ENCODE results near the gene PROM1. TPM values are rescaled to one million over a fixed set of nuclear protein-coding genes. Genes with fewer than 3 reads are reported as not detected.

Gene PROM1
- total RNA-seq, 1 experiment from 2014 or later = 196 TPM

GRCh38 chr4:16118090-16118489 lies 34.3 kb upstream of the PROM1 start:
- no peak overlapping the region for H3K4me3 ChIP-seq (ENCODE audit: low read depth, low read length)
- POLR2A ChIA-PET = no interaction called here
- no peaks in the 10 kb centered on the region for H3K9me3 ChIP-seq
- no peaks in the 10 kb centered on the region for H3K27me3 ChIP-seq (replicated peaks; ENCODE audit: control insufficient read depth, insufficient read depth, low read length)
- H3K4me1 ChIP-seq = no peaks in the 10 kb centered on the region
- no peak for DNase-seq
- Mint-ChIP-seq H3K4me3 (ENCODE audit: unreplicated experiment) (no peak overlapping the region), H3K36me3 (ENCODE audit: insufficient read depth, unreplicated experiment) (no peaks in the 10 kb centered on the region), H3K27me3 (ENCODE audit: insufficient read depth, unreplicated experiment) (no peaks in the 10 kb centered on the region), H3K4me1 (ENCODE audit: low read depth, unreplicated experiment) (no peaks in the 10 kb centered on the region), H3K27ac (ENCODE audit: unreplicated experiment) (no peak overlapping the region), H3K9me3 (ENCODE audit: unreplicated experiment) (no peaks in the 10 kb centered on the region)
- no TSS peak for BruUV-seq (replicated peaks)
- intact Hi-C loops (cut with micrococcal nuclease; ENCODE audit: unreplicated experiment) = no loop called here
- TF ChIP-seq CTCF (IDR thresholded peaks at IDR 0.05; ENCODE audit: insufficient read depth in 1 of 2, low read depth in 1 of 2, low read length in 1 of 2, severe bottlenecking in 1 of 2, unreplicated experiment in 1 of 2) = no peak
- CTCF ChIA-PET = no interaction called here
- no peaks in the 10 kb centered on the region; the same call in 1 of the 2 replicates for H3K36me3 ChIP-seq (ENCODE audit: control insufficient read depth, insufficient read depth, low read length)

GRCh38 chr4:16117164-16117563 lies 33.3 kb upstream of the PROM1 start:
- POLR2A ChIA-PET = no interaction called here
- no TSS peak for BruUV-seq (replicated peaks)
- Histone ChIP-seq H3K36me3 (ENCODE audit: control insufficient read depth, insufficient read depth, low read length) (no peaks in the 10 kb centered on the region; the same call in 1 of the 2 replicates), H3K4me3 (ENCODE audit: low read depth, low read length) (no peak overlapping the region), H3K27me3 (replicated peaks; ENCODE audit: control insufficient read depth, insufficient read depth, low read length) (no peaks in the 10 kb centered on the region), H3K4me1 (no peaks in the 10 kb centered on the region; the same call in 1 of the 2 replicates), H3K9me3 (no peaks in the 10 kb centered on the region)
- no peak for DNase-seq
- no peak for TF ChIP-seq CTCF (IDR thresholded peaks at IDR 0.05; ENCODE audit: insufficient read depth in 1 of 2, low read depth in 1 of 2, low read length in 1 of 2, severe bottlenecking in 1 of 2, unreplicated experiment in 1 of 2)
- H3K27me3 Mint-ChIP-seq (ENCODE audit: insufficient read depth, unreplicated experiment) = no peaks in the 10 kb centered on the region
- no peak overlapping the region for H3K4me3 Mint-ChIP-seq (ENCODE audit: unreplicated experiment)
- no peaks in the 10 kb centered on the region for H3K36me3 Mint-ChIP-seq (ENCODE audit: insufficient read depth, unreplicated experiment)
- H3K27ac Mint-ChIP-seq (ENCODE audit: unreplicated experiment) = no peak overlapping the region
- intact Hi-C loops (cut with micrococcal nuclease; ENCODE audit: unreplicated experiment) = no loop called here
- CTCF ChIA-PET = no interaction called here
- no peaks in the 10 kb centered on the region for H3K4me1 Mint-ChIP-seq (ENCODE audit: low read depth, unreplicated experiment)
- H3K9me3 Mint-ChIP-seq (ENCODE audit: unreplicated experiment) = no peaks in the 10 kb centered on the region

GRCh38 chr4:16116493-16116990 lies 32.7 kb upstream of the PROM1 start:
- peaks cover 5% of the 10 kb centered on the region for H3K4me1 ChIP-seq

More at GRCh38 chr4:16116493-16116990, 32.7 kb upstream of the PROM1 start:
- ChIA-PET POLR2A (no interaction called here), CTCF (no interaction called here)
- Histone ChIP-seq H3K36me3 (ENCODE audit: control insufficient read depth, insufficient read depth, low read length) (no peaks in the 10 kb centered on the region; the same call in 1 of the 2 replicates), H3K27me3 (replicated peaks; ENCODE audit: control insufficient read depth, insufficient read depth, low read length) (no peaks in the 10 kb centered on the region), H3K4me3 (ENCODE audit: low read depth, low read length) (no peak overlapping the region), H3K9me3 (no peaks in the 10 kb centered on the region)
- no peak for TF ChIP-seq CTCF (IDR thresholded peaks at IDR 0.05; ENCODE audit: insufficient read depth in 1 of 2, low read depth in 1 of 2, low read length in 1 of 2, severe bottlenecking in 1 of 2, unreplicated experiment in 1 of 2)
- H3K4me1 Mint-ChIP-seq (ENCODE audit: low read depth, unreplicated experiment) = peaks cover 4% of the 10 kb centered on the region
- H3K27ac Mint-ChIP-seq (ENCODE audit: unreplicated experiment) = no peak overlapping the region
- H3K27me3 Mint-ChIP-seq (ENCODE audit: insufficient read depth, unreplicated experiment) = no peaks in the 10 kb centered on the region
- no peak for DNase-seq
- no peaks in the 10 kb centered on the region for H3K9me3 Mint-ChIP-seq (ENCODE audit: unreplicated experiment)
- H3K4me3 Mint-ChIP-seq (ENCODE audit: unreplicated experiment) = no peak overlapping the region
- intact Hi-C loops (cut with micrococcal nuclease; ENCODE audit: unreplicated experiment) = no loop called here
- BruUV-seq (replicated peaks) = no TSS peak
- no peaks in the 10 kb centered on the region for H3K36me3 Mint-ChIP-seq (ENCODE audit: insufficient read depth, unreplicated experiment)
